Measurements from ENCODE around the gene PARL.
"Not testable (repeated sequence)": the region's sequence is repeated elsewhere in the genome, so short reads cannot be mapped to it uniquely, and the experiment has no call there.

The PARL gene

GRCh38 chr3:183904833-183905780 is 20.4 kb upstream of the PARL start:
- no peak for DNase-seq (ENCODE audit: low read depth)

GRCh38 chr3:183898028-183898431 is 13.3 kb upstream of the PARL start:
- no peak for DNase-seq (ENCODE audit: low read depth)

- no peak for DNase-seq (ENCODE audit: low read depth)
Observed at GRCh38 chr3:183897606-183898005, 12.9 kb upstream of the PARL start.

- DNase-seq (ENCODE audit: low read depth): no peak
Observed at GRCh38 chr3:183896610-183897009, 11.9 kb upstream of the PARL start.

- no peak for DNase-seq (ENCODE audit: low read depth)
Observed at GRCh38 chr3:183896184-183896583, 11.5 kb upstream of the PARL start.

GRCh38 chr3:183895774-183896173 is 11.1 kb upstream of the PARL start:
- DNase-seq (ENCODE audit: low read depth): no peak

- DNase-seq (ENCODE audit: low read depth): no peak
Observed at GRCh38 chr3:183895296-183895695, 10.6 kb upstream of the PARL start.

- no peak for DNase-seq (ENCODE audit: low read depth)
Observed at GRCh38 chr3:183892610-183893214, 8.0 kb upstream of the PARL start.

GRCh38 chr3:183885766-183886165 is 1.1 kb upstream of the PARL start:
- DNase-seq (ENCODE audit: low read depth): no peak

- no peak for DNase-seq (ENCODE audit: low read depth)
Observed at GRCh38 chr3:183884097-183884426, 618 bp downstream of the PARL start.

GRCh38 chr3:183883291-183884096 is 1.2 kb downstream of the PARL start:
- no peak for DNase-seq (ENCODE audit: low read depth)

- no peak for DNase-seq (ENCODE audit: low read depth)
Observed at GRCh38 chr3:183880121-183880520, 4.6 kb downstream of the PARL start.

- DNase-seq (ENCODE audit: low read depth): no peak
Observed at GRCh38 chr3:183879243-183879642, 5.4 kb downstream of the PARL start.

GRCh38 chr3:183878071-183878470 is 6.6 kb downstream of the PARL start:
- DNase-seq (ENCODE audit: low read depth): no peak

GRCh38 chr3:183877227-183877626 is 7.5 kb downstream of the PARL start:
- DNase-seq (ENCODE audit: low read depth): not testable (repeated sequence)

- no peak for DNase-seq (ENCODE audit: low read depth)
Observed at GRCh38 chr3:183875411-183875810, 9.3 kb downstream of the PARL start.

GRCh38 chr3:183873914-183874313 is 10.8 kb downstream of the PARL start:
- DNase-seq (ENCODE audit: low read depth): no peak

- DNase-seq (ENCODE audit: low read depth): no peak
Observed at GRCh38 chr3:183871541-183871940, 13.1 kb downstream of the PARL start.

- no peak for DNase-seq (ENCODE audit: low read depth)
Observed at GRCh38 chr3:183870563-183870962, 14.1 kb downstream of the PARL start.

GRCh38 chr3:183868796-183869195 is 15.9 kb downstream of the PARL start:
- DNase-seq (ENCODE audit: low read depth): no peak

- DNase-seq (ENCODE audit: low read depth): no peak
Observed at GRCh38 chr3:183862610-183863009, 22.1 kb downstream of the PARL start.

- no peak for DNase-seq (ENCODE audit: low read depth)
Observed at GRCh38 chr3:183857863-183858262, 26.8 kb downstream of the PARL start.

Measured in stimulated activated CD8-positive, alpha-beta memory T cell treated with anti-CD3 and anti-CD28 coated beads, Interleukin-4, amount 100 ng/mL, for 24 hours (primary cell).